ENCODE results near the gene ITGA11. TPM values are rescaled to one million over a fixed set of nuclear protein-coding genes. Genes with fewer than 3 reads are reported as not detected.
A peak's percentile ranks its signal among the peaks of the same experiment; 100 is the strongest.

ITGA11 gene
- total and polyA plus RNA-seq, 2 of the 13 experiments (the other 11 are each of a cell fraction or from before 2014, with no cell fraction given), result not detected

GRCh38 chr15:68277603-68278344 is 154.2 kb downstream of the ITGA11 start, which contains the start of gene FEM1B (continued):
- no peak; the same call in 1 of the 2 replicates for TF ChIP-seq ZNF549 (CRISPR knock-in tag; IDR thresholded peaks at IDR 0.05)
- TF ChIP-seq GPBP1L1 (CRISPR knock-in tag; IDR thresholded peaks at IDR 0.05), result no peak
- peak; percentile 53; the same call in 1 of the 2 replicates for TF ChIP-seq CEBPB (IDR thresholded peaks at IDR 0.05; ENCODE audit: borderline replicate concordance, low read depth, low read length)
- TF ChIP-seq ZMAT3 (CRISPR knock-in tag; conservative IDR thresholded peaks at IDR 0.05), result peak; percentile 55; the same call in 1 of the 2 replicates
- TF ChIP-seq ZBTB14 (CRISPR knock-in tag; IDR thresholded peaks at IDR 0.05), result peak; percentile 99
- peak; percentile 85 for TF ChIP-seq MED1 (CRISPR knock-in tag; IDR thresholded peaks at IDR 0.05)
- no peak; the same call in 1 of the 2 replicates for TF ChIP-seq ZHX2 (IDR thresholded peaks at IDR 0.05; ENCODE audit: low read depth)
- TF ChIP-seq ZHX2 (CRISPR knock-in tag; IDR thresholded peaks at IDR 0.05; ENCODE audit: borderline replicate concordance), result 0 out of 2 replicates have a peak, but pooled peaks have one; percentile 23
- TF ChIP-seq TBX3 (IDR thresholded peaks at IDR 0.05; ENCODE audit: borderline replicate concordance), result peak; percentile 28; the same call in 1 of the 2 replicates
- peak; percentile 77 for TF ChIP-seq ZMYM2 (CRISPR knock-in tag; IDR thresholded peaks at IDR 0.05)
- TF ChIP-seq ATF4 (CRISPR knock-in tag; IDR thresholded peaks at IDR 0.05), result peak in 1 of 2 experiments; percentile 34; a peak in 1 of 4 replicates
- peak; percentile 0; the same call in 1 of the 2 replicates for TF ChIP-seq ZBTB33 (CRISPR knock-in tag; IDR thresholded peaks at IDR 0.05)
- peak; percentile 69; the same call in 1 of the 2 replicates for TF ChIP-seq HDAC1 (CRISPR knock-in tag; IDR thresholded peaks at IDR 0.05)
- peak; percentile 16; the same call in 1 of the 2 replicates for TF ChIP-seq ZSCAN9 (CRISPR knock-in tag; IDR thresholded peaks at IDR 0.05; ENCODE audit: borderline replicate concordance)
- peak; percentile 90 for TF ChIP-seq ZNF275 (CRISPR knock-in tag; IDR thresholded peaks at IDR 0.05; ENCODE audit: borderline replicate concordance)
